ENCODE measurements around the gene SMC2. TPM values are rescaled to one million over a fixed set of nuclear protein-coding genes. Genes with fewer than 3 reads are reported as not detected.

Gene SMC2
- total and polyA plus RNA-seq, 9 of the 15 experiments (the other 6 are each of a cell fraction or from before 2014, with no cell fraction given): 18.0 to 54.0 (median 32.9) TPM

GRCh38 chr9:104142799-104143549 lies 48.9 kb downstream of the SMC2 start:
- no peak overlapping the region for H3K4me2 ChIP-seq (ENCODE audit: insufficient read depth, low read length)
- H3K27me3 ChIP-seq (ENCODE audit: control insufficient read depth in 2 of 2, insufficient read depth in 2 of 2, low read length in 2 of 2): no peaks in the 10 kb centered on the region
- BruUV-seq (replicated peaks): no TSS peak
- H3K4me1 ChIP-seq (replicated peaks in 1 of 2; ENCODE audit: control insufficient read depth in 2 of 2, insufficient read depth in 2 of 2, low read length in 2 of 2): no peaks in the 10 kb centered on the region
- FAIRE-seq: no peak
- in situ Hi-C loops (cut with MboI): no loop called here
- no peaks in the 10 kb centered on the region for H3K9me1 ChIP-seq (ENCODE audit: control insufficient read depth, insufficient read depth, low read length)
- no peak overlapping the region for H3K27ac ChIP-seq (ENCODE audit: extremely low read depth, low read depth, low read length)
- no peaks in the 10 kb centered on the region for H3K79me2 ChIP-seq (ENCODE audit: control insufficient read depth, insufficient read depth, low read length)
- no peak overlapping the region for H3K4me3 ChIP-seq
- H2AFZ ChIP-seq (ENCODE audit: low read depth, low read length): no peak overlapping the region
- WGBS (ENCODE audit: insufficient coverage, low coverage, missing lambda C conversion rate): 82% methylated on average over 3 of the region's 3 CpGs
- ChIA-PET POLR2A (no interaction called here), CTCF (ENCODE audit: low intra/inter-chr PET ratio) (no interaction called here)
- TF ChIP-seq POLR2AphosphoS2 (IDR thresholded peaks at IDR 0.05; ENCODE audit: low read length) (0 out of 2 replicates have a peak, but pooled peaks have one; percentile 55), SMARCC2 (IDR thresholded peaks at IDR 0.05; ENCODE audit: low read depth) (no peak)
- H3K9ac ChIP-seq (ENCODE audit: insufficient read depth in 1 of 2, low read depth in 2 of 2, low read length in 2 of 2): no peak overlapping the region
- peaks cover 26% of the 10 kb centered on the region; the same call in 2 of the 3 replicates for H3K36me3 ChIP-seq (ENCODE audit: control insufficient read depth, insufficient read depth, low read length)
- H4K20me1 ChIP-seq (replicated peaks; ENCODE audit: control insufficient read depth, insufficient read depth, low read length): no peaks in the 10 kb centered on the region
- intact Hi-C loops (cut with micrococcal nuclease): loop anchor here (10.0 kb wide), 1 partner anchor 58 kb away; no protein-coding TSS in a partner anchor
- no peaks in the 10 kb centered on the region for H3K9me3 ChIP-seq (replicated peaks; ENCODE audit: control insufficient read depth, insufficient read depth, low read depth, low read length)
- peak; percentile 58 for ATAC-seq
- DNase-seq (ENCODE audit: extremely low read depth in 1 of 4, low spot score in 3 of 4): no peak

DNA sequence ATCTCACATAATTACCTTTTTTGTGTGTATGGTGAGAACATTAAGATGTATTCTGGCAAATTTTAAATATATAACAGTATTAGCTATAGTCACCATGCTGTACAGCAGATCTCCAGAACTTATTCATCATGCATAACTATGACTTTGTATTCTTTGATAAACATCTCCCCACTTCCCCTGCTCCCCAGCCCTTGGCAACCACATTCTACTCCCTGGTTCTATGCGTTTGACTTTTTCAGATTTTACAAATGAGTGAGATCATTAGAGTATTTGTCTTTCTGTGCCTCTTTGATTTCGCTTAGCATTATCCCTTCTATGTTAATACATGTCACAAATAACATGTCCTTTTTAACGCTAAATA lies 49.4 kb downstream of the SMC2 start:
- Histone ChIP-seq H3K27ac (ENCODE audit: extremely low read depth, low read depth, low read length) (no peak overlapping the region), H2AFZ (ENCODE audit: low read depth, low read length) (no peak overlapping the region), H4K20me1 (replicated peaks; ENCODE audit: control insufficient read depth, insufficient read depth, low read length) (no peaks in the 10 kb centered on the region), H3K4me2 (ENCODE audit: insufficient read depth, low read length) (no peak overlapping the region), H3K9me1 (ENCODE audit: control insufficient read depth, insufficient read depth, low read length) (no peaks in the 10 kb centered on the region), H3K4me1 (replicated peaks in 1 of 2; ENCODE audit: control insufficient read depth in 2 of 2, insufficient read depth in 2 of 2, low read length in 2 of 2) (no peaks in the 10 kb centered on the region), H3K9me3 (replicated peaks; ENCODE audit: control insufficient read depth, insufficient read depth, low read depth, low read length) (no peaks in the 10 kb centered on the region), H3K27me3 (ENCODE audit: control insufficient read depth in 2 of 2, insufficient read depth in 2 of 2, low read length in 2 of 2) (no peaks in the 10 kb centered on the region), H3K79me2 (ENCODE audit: control insufficient read depth, insufficient read depth, low read length) (no peaks in the 10 kb centered on the region), H3K9ac (ENCODE audit: insufficient read depth in 1 of 2, low read depth in 2 of 2, low read length in 2 of 2) (no peak overlapping the region), H3K36me3 (ENCODE audit: control insufficient read depth, insufficient read depth, low read length) (peaks cover 22% of the 10 kb centered on the region; the same call in 2 of the 3 replicates), H3K4me3 (no peak overlapping the region)
- in situ Hi-C loops (cut with MboI): no loop called here
- CTCF ChIA-PET (ENCODE audit: low intra/inter-chr PET ratio): no interaction called here
- POLR2A ChIA-PET: no interaction called here
- ATAC-seq: peak; percentile 56; the same call in 1 of the 3 replicates
- intact Hi-C loops (cut with micrococcal nuclease): loop anchor here (10.0 kb wide), 1 partner anchor 59 kb away; no protein-coding TSS in a partner anchor
- no peak for FAIRE-seq
- WGBS (ENCODE audit: insufficient coverage, low coverage, missing lambda C conversion rate): 35% methylated on average over 3 of the region's 3 CpGs
- no peak for DNase-seq (ENCODE audit: extremely low read depth in 1 of 4, low spot score in 3 of 4)
- no TSS peak for BruUV-seq (replicated peaks)
- TF ChIP-seq, protein P1, sequence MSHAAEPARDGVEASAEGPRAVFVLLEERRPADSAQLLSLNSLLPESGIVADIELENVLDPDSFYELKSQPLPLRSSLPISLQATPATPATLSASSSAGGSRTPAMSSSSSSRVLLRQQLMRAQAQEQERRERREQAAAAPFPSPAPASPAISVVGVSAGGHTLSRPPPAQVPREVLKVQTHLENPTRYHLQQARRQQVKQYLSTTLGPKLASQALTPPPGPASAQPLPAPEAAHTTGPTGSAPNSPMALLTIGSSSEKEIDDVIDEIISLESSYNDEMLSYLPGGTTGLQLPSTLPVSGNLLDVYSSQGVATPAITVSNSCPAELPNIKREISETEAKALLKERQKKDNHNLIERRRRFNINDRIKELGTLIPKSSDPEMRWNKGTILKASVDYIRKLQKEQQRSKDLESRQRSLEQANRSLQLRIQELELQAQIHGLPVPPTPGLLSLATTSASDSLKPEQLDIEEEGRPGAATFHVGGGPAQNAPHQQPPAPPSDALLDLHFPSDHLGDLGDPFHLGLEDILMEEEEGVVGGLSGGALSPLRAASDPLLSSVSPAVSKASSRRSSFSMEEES (CRISPR knock-in tag; IDR thresholded peaks at IDR 0.05): no peak
- TF ChIP-seq ELF4 (CRISPR knock-in tag; IDR thresholded peaks at IDR 0.05): no peak
- TF ChIP-seq SPI1 (IDR thresholded peaks at IDR 0.05; ENCODE audit: borderline replicate concordance, low read depth, low read length): no peak
- TF ChIP-seq ZNF239 (CRISPR knock-in tag; IDR thresholded peaks at IDR 0.05): no peak
- no peak for TF ChIP-seq ZFP36 (IDR thresholded peaks at IDR 0.05; ENCODE audit: low read depth, low read length, partially characterized antibody)
- TF ChIP-seq GTF3C2 (IDR thresholded peaks at IDR 0.05; ENCODE audit: borderline replicate concordance, extremely low read depth, insufficient read length): no peak
